ENCODE measurements around the gene CHAD. TPM values are rescaled to one million over a fixed set of nuclear protein-coding genes. Genes with fewer than 3 reads are reported as not detected.

Gene CHAD
- total and polyA plus RNA-seq, 2 of the 13 experiments (the other 11 are each of a cell fraction or from before 2014, with no cell fraction given) = 1.4 TPM; not detected in 1

GRCh38 chr17:50428831-50429424, 39.8 kb downstream of the CHAD start (continued):
- TF ChIP-seq SP140L (CRISPR knock-in tag; IDR thresholded peaks at IDR 0.05; ENCODE audit: borderline replicate concordance) (peak; percentile 89; the same call in 1 of the 2 replicates), ATF7-NPFF (CRISPR knock-in tag; IDR thresholded peaks at IDR 0.05; ENCODE audit: low read depth) (no peak), HMGXB3 (CRISPR knock-in tag; IDR thresholded peaks at IDR 0.05; ENCODE audit: borderline replicate concordance) (peak; percentile 69; the same call in 1 of the 2 replicates), NFIB (CRISPR knock-in tag; IDR thresholded peaks at IDR 0.05; ENCODE audit: borderline replicate concordance) (no peak), RBM39 (IDR thresholded peaks at IDR 0.05; ENCODE audit: low read depth, low read length, poor library complexity, severe bottlenecking) (no peak), REST (IDR thresholded peaks at IDR 0.05; ENCODE audit: borderline replicate concordance in 1 of 2, low read depth in 1 of 2, low read length in 2 of 2) (peak in 1 of 2 experiments; percentile 20; a peak in 1 of 4 replicates), RXRB (CRISPR knock-in tag; IDR thresholded peaks at IDR 0.05; ENCODE audit: borderline replicate concordance) (peak; percentile 92), ZNF7 (CRISPR knock-in tag; IDR thresholded peaks at IDR 0.05) (peak; percentile 35; the same call in 1 of the 2 replicates), ZNF33B (CRISPR knock-in tag; IDR thresholded peaks at IDR 0.05) (peak; percentile 57; the same call in 1 of the 2 replicates), FIP1L1 (IDR thresholded peaks at IDR 0.05; ENCODE audit: borderline replicate concordance, insufficient read depth, low read depth, low read length) (no peak), POGZ (CRISPR knock-in tag; IDR thresholded peaks at IDR 0.05) (peak; percentile 83), TBL1XR1 (IDR thresholded peaks at IDR 0.05; ENCODE audit: borderline replicate concordance, low read length, partially characterized antibody) (peak; percentile 59), ZNF672 (CRISPR knock-in tag; IDR thresholded peaks at IDR 0.05) (no peak), ARID2 (CRISPR knock-in tag; IDR thresholded peaks at IDR 0.05; ENCODE audit: borderline replicate concordance) (no peak), ZNF766 (CRISPR knock-in tag; IDR thresholded peaks at IDR 0.05; ENCODE audit: borderline replicate concordance) (no peak), SALL1 (CRISPR knock-in tag; IDR thresholded peaks at IDR 0.05) (peak; percentile 99), HMG20A (CRISPR knock-in tag; IDR thresholded peaks at IDR 0.05; ENCODE audit: borderline replicate concordance) (peak; percentile 97), MAF1 (CRISPR knock-in tag; IDR thresholded peaks at IDR 0.05; ENCODE audit: borderline replicate concordance) (no peak), ZNF713 (CRISPR knock-in tag; IDR thresholded peaks at IDR 0.05) (0 out of 2 replicates have a peak, but pooled peaks have one; percentile 24)
